Measurements from ENCODE around the gene PTPRU. TPM values are rescaled to one million over a fixed set of nuclear protein-coding genes. Genes with fewer than 3 reads are reported as not detected.

PTPRU gene
- total RNA-seq: 37.3 TPM

- Histone ChIP-seq H3K4me1 (peaks cover 24% of the 10 kb centered on the region), H3K27me3 (no peaks in the 10 kb centered on the region), H3K27ac (peak within 1 kb of the TSS; percentile 84), H3K4me3 (peak within 1 kb of the TSS; percentile 78 to 83), H3K36me3 (no peaks in the 10 kb centered on the region), H3K9me3 (no peaks in the 10 kb centered on the region)
- TF ChIP-seq CTCF (IDR thresholded peaks at IDR 0.05) (peak; percentile 82 to 85 (median 85)), POLR2A (IDR thresholded peaks at IDR 0.05) (peak in 1 of 2 donors; percentile 59), POLR2AphosphoS5 (IDR thresholded peaks at IDR 0.05; ENCODE audit: insufficient read depth in 1 of 2, low read depth in 1 of 2) (no peak)
- DNase-seq (ENCODE audit: extremely low spot score in 2 of 2): no peak
- intact Hi-C loops (cut with DNase I): loop anchor here (5.0 kb wide), 1 partner anchor 1471 kb away; no protein-coding TSS in a partner anchor
Measured at GRCh38 chr1:29235955-29236711, at the start of gene PTPRU. Gene PTPRU, plus strand, starts transcription at chr1:29236522. Its CDS starts 123 bp downstream, at chr1:29236645.

- Histone ChIP-seq H3K9me3 (no peaks in the 10 kb centered on the region), H3K36me3 (no peaks in the 10 kb centered on the region), H3K4me1 (peaks cover 8% of the 10 kb centered on the region), H3K27ac (no peak overlapping the region), H3K4me3 (no peak overlapping the region), H3K27me3 (no peaks in the 10 kb centered on the region)
- TF ChIP-seq CTCF (IDR thresholded peaks at IDR 0.05) (no peak), POLR2AphosphoS5 (IDR thresholded peaks at IDR 0.05; ENCODE audit: insufficient read depth in 1 of 2, low read depth in 1 of 2) (no peak)
- intact Hi-C loops (cut with DNase I): loop anchor here (5.0 kb wide), 1 partner anchor 674 kb away; no protein-coding TSS in a partner anchor
- no peak for DNase-seq (ENCODE audit: extremely low spot score in 2 of 2)
Measured at GRCh38 chr1:29186707-29187106, 49.6 kb upstream of the PTPRU start.

GRCh38 chr1:29190718-29191117, 45.6 kb upstream of the PTPRU start:
- no peak for TF ChIP-seq POLR2A (IDR thresholded peaks at IDR 0.05)
- TF ChIP-seq POLR2AphosphoS5 (IDR thresholded peaks at IDR 0.05; ENCODE audit: insufficient read depth in 1 of 2, low read depth in 1 of 2): no peak
- Histone ChIP-seq H3K4me3 (no peak overlapping the region), H3K27ac (no peak overlapping the region), H3K27me3 (no peaks in the 10 kb centered on the region), H3K9me3 (no peaks in the 10 kb centered on the region), H3K4me1 (no peaks in the 10 kb centered on the region), H3K36me3 (peaks cover 0 to 11% of the 10 kb centered on the region in 2 donors)
- DNase-seq (ENCODE audit: extremely low spot score in 2 of 2): no peak
- intact Hi-C loops (cut with DNase I): no loop called here

- Histone ChIP-seq H3K4me3 (no peak overlapping the region), H3K36me3 (peaks cover 0 to 15% of the 10 kb centered on the region in 2 donors), H3K27me3 (no peaks in the 10 kb centered on the region), H3K9me3 (no peaks in the 10 kb centered on the region), H3K27ac (no peak overlapping the region), H3K4me1 (no peaks in the 10 kb centered on the region)
- TF ChIP-seq CTCF (IDR thresholded peaks at IDR 0.05) (no peak), POLR2A (IDR thresholded peaks at IDR 0.05) (no peak), POLR2AphosphoS5 (IDR thresholded peaks at IDR 0.05; ENCODE audit: insufficient read depth in 1 of 2, low read depth in 1 of 2) (no peak)
- no peak for DNase-seq (ENCODE audit: extremely low spot score in 2 of 2)
- intact Hi-C loops (cut with DNase I): no loop called here
Measured at GRCh38 chr1:29193879-29194455, 42.4 kb upstream of the PTPRU start.

GRCh38 chr1:29195881-29196291, 40.4 kb upstream of the PTPRU start:
- Histone ChIP-seq H3K27ac (no peak overlapping the region), H3K27me3 (no peaks in the 10 kb centered on the region), H3K36me3 (peaks cover 0 to 19% of the 10 kb centered on the region in 2 donors), H3K9me3 (no peaks in the 10 kb centered on the region), H3K4me3 (no peak overlapping the region), H3K4me1 (no peaks in the 10 kb centered on the region)
- intact Hi-C loops (cut with DNase I): no loop called here
- no peak for TF ChIP-seq POLR2AphosphoS5 (IDR thresholded peaks at IDR 0.05; ENCODE audit: insufficient read depth in 1 of 2, low read depth in 1 of 2)
- TF ChIP-seq POLR2A (IDR thresholded peaks at IDR 0.05): no peak
- no peak for TF ChIP-seq CTCF (IDR thresholded peaks at IDR 0.05)
- DNase-seq (ENCODE audit: extremely low spot score in 2 of 2): no peak

Measured in vagina (tissue), 2 donors.